GM13976 (cell line): ENCODE results near the gene L3MBTL4.

Experiments used
- DNase-seq: peaks from one replicate; pipeline ENCODE4 v3.0.0; 2012; ENCODE audit warnings: low spot score
- in situ Hi-C: fragments of 300-500 bp; cut with MboI; formaldehyde crosslinking; loops from one replicate; pipeline ENCODE4 v1.12.0; 2022; ENCODE audit warnings: low sequenced_read_pairs, mixed read lengths, inconsistent platforms; ENCODE audit not compliant: unreplicated experiment
- TF ChIP-seq, protein P1 (sequence below): IDR thresholded peaks from 2 replicates; pipeline ENCODE4 v1.5.1; 2012; ENCODE audit warnings: borderline replicate concordance, mild to moderate bottlenecking; ENCODE audit not compliant: insufficient read depth; ENCODE audit errors: extremely low read depth, missing control alignments, control extremely low read depth

The L3MBTL4 gene

DNA sequence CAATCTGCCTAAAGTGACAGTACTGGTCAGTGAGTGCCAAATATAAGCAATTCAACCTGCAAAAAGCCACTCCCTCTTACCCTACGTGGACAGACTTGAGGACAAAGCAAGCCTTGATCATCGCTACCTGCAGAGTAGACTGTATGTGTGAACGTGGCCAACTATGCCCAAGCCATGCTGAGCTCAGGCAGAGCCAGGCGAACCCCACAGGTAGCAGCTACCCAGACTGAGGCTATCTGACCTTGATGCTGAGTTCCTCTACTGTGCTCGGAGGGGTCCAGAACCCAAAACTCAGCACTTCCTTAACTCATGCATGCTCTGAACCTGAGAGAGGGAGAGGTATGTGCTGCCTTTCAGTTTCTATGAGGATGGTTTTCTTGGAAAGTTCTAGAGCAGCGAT lies 455.9 kb downstream of the L3MBTL4 start:
- in situ Hi-C loops: no loop called here
- TF ChIP-seq, protein P1, sequence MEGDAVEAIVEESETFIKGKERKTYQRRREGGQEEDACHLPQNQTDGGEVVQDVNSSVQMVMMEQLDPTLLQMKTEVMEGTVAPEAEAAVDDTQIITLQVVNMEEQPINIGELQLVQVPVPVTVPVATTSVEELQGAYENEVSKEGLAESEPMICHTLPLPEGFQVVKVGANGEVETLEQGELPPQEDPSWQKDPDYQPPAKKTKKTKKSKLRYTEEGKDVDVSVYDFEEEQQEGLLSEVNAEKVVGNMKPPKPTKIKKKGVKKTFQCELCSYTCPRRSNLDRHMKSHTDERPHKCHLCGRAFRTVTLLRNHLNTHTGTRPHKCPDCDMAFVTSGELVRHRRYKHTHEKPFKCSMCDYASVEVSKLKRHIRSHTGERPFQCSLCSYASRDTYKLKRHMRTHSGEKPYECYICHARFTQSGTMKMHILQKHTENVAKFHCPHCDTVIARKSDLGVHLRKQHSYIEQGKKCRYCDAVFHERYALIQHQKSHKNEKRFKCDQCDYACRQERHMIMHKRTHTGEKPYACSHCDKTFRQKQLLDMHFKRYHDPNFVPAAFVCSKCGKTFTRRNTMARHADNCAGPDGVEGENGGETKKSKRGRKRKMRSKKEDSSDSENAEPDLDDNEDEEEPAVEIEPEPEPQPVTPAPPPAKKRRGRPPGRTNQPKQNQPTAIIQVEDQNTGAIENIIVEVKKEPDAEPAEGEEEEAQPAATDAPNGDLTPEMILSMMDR: no peak
- DNase-seq: no peak

DNA sequence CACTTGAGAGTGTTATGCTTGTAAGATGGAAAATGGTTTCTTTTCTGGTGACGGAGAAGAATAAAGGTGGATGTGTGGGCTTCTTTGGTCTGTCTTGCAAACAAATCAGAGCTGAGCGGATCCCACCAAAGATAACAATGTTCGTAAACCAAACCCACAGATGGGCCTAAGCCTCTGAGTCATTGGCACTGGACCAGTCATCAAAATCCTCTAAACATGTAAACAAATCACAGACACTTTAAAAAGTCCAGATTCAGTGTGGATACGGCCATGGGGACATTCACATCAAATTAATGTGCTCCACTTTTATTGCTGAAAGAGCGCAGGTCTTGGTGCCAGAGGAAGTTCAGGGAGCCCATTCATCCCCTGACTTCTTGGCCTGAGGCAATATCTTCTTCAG lies 458.9 kb downstream of the L3MBTL4 start:
- TF ChIP-seq, protein P1: no peak
- no peak for DNase-seq
- in situ Hi-C loops: no loop called here

DNA sequence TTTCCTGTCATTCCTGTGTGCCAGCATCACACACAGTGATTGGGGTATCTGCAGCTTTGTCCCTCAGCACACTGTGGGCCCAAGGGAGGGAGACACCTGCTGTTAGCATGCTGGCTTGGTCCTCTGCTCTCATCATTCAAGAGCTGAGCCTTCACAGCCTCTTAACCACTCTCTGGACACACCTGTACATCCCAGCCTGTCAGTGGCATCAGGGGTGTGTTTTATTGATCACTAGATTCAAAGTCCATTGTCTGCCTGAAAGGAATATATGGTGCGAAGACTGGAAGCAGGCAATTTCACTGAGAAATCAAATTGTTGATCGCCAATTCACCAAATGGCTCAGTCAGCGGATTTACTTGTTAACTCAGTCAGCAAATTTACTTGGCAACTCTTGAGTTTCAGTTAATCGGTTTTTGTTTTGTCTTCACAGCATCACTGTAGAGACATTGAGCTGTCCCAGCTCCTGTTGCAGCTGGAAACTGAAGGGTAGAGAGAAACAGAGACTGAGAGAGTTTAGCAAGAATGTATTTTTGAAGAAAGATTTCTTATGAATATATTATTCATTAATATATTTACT lies 463.1 kb downstream of the L3MBTL4 start:
- in situ Hi-C loops: no loop called here
- TF ChIP-seq, protein P1: no peak
- DNase-seq: no peak

DNA sequence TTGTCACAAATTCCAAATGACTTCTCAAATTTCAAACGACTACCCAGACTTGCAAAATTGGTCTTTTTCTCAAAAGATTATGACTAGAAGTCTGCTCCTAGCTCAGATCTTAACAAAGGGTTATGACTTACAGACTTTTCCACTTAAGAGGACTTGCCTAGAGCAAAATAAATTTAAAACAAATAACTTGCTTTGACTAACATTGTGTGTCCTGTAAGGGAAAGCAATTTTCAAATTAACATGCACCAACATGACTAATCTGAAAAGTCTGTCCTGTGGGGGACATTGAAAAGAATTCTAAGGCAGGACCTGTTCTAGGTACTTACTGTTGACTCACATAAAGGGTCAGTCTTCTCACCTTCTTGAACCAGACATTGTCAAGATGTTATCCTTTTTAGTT lies 465.9 kb downstream of the L3MBTL4 start:
- no peak for DNase-seq
- in situ Hi-C loops: no loop called here
- TF ChIP-seq, protein P1: no peak

DNA sequence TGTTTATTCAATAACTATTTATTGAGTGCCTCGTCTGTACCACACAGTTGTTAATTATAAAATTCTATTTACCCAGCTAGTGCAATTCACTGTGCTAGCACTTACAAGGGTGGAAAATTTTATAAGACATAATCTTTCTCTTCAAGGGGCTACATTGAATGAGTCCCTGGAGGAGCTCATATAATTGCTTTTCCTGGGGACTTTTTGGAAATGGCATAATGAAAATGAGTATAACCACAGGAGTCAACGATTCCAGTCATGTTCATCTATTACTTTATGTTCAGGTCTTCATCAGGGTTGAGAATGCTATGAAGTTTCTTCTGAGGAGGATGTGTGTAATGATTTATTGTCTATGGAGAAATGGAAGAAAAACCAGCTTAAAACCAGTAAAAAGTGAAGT lies 466.5 kb downstream of the L3MBTL4 start:
- no peak for DNase-seq
- TF ChIP-seq, protein P1: no peak
- in situ Hi-C loops: no loop called here

DNA sequence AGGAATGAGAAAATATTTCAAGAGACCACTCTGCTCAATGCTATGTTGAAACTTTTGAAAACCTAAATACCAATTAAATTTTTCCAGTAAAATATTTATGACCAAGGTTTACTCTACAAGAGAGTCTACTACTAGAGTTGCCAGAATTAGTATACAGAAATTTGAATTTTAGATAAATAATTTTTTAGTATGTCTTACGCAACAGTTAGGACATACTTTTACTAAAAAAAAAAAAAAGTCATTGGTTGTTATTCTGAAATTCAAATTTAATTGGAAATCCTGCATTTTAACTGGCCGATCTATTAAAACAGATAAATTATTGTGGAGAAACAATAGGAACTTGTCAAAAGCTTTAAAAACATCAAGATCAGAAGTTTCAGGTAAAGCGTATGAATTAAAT lies 470.3 kb downstream of the L3MBTL4 start:
- no peak for DNase-seq
- in situ Hi-C loops: no loop called here
- TF ChIP-seq, protein P1: no peak
